ENCODE data around the gene THSD8. TPM values are rescaled to one million over a fixed set of nuclear protein-coding genes. Genes with fewer than 3 reads are reported as not detected.
A peak's percentile ranks its signal among the peaks of the same experiment; 100 is the strongest.

The THSD8 gene
- total and polyA plus RNA-seq, 5 donors = 2.2 to 3.6 (median 2.8) TPM

DNA sequence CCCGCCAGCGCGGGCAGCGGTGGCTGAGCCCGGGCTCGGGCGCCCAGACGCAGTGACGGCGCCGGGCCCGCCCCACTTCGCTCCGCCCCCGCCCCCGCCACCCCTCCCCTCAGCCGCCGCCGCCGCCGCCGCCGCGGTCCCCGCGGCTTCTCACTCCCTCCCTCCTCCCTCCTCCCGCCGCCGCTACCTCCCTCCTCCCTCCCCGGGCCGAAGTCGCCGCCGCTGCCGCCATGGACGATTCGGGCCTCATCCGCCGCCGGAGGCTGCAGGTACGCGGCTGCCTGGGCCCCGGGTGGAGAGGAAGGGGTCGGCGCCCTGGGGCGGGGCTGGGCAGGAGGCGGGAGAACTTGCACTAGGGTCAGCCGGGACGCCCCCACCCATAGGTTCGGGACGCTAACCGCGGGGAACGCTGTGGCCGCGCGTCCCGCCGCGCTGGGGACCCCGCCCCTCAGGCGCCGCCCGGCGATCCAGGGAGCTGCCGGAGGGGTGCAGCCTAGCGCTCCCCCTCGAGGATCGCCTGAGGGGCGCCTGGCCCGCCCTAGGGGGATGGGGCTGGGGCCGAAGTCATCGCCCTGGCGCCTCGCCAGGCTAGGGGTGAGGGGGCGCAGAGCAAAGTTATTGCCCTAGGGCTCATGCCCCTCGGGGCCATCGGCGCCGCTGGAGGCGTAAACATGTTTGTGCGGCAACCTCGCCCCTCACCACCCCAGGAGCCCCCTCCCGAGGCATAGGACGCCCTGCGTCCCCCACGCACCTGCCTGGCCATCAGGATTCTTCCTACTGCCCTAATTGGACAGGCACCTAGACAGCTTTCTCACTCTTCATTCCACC is 32.1 kb downstream of the THSD8 start:
- Histone ChIP-seq H3K9me3 (ENCODE audit: control insufficient read depth, low read length) (no peaks in the 10 kb centered on the region), H3K27ac (ENCODE audit: low read length) (no peak overlapping the region), H3K4me1 (ENCODE audit: control insufficient read depth, insufficient read depth, low read length) (peaks cover 2% of the 10 kb centered on the region), H3K27me3 (ENCODE audit: control insufficient read depth, insufficient read depth) (no peaks in the 10 kb centered on the region), H3K4me3 (ENCODE audit: low read length) (peak overlapping the region; percentile 57)
- ATAC-seq (peak; percentile 10 to 34), DNase-seq (peak; percentile 27 to 74 (median 53))
- intact Hi-C loops (cut with DNase I) = no loop called here
- 1% methylated on average over 72 of the region's 87 CpGs for WGBS

DNA sequence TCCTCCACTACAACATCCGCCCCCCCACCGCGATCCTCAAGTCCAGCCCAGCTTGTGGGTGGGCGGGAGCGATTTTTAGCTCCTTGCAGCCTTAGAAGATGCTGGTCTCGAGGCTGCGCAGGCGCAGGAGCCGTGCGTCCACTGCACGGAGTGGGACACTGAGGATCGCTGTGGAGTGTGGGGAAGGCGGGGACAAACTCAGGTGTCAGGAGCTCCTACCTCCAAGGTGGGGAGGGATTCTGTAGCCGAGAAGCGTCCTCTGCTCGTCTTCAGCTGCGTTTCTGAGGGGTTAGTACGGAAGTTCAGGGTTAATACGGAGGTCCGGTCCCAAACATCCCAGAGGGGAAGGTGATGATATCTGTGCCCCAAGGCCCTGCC is 32.7 kb downstream of the THSD8 start, which contains the start of gene RTBDN:
RTBDN (minus strand) TSS at position 14 of the 378 bp plus-strand sequence. CDS start 4,600 bp downstream, outside the sequence.
- Histone ChIP-seq H3K4me3 (ENCODE audit: low read length) (peak within 1 kb of the TSS; percentile 57), H3K27me3 (ENCODE audit: control insufficient read depth, insufficient read depth) (no peaks in the 10 kb centered on the region), H3K9me3 (ENCODE audit: control insufficient read depth, low read length) (no peaks in the 10 kb centered on the region), H3K4me1 (ENCODE audit: control insufficient read depth, insufficient read depth, low read length) (peaks cover 2% of the 10 kb centered on the region), H3K27ac (ENCODE audit: low read length) (no peak within 1 kb of the TSS)
- intact Hi-C loops (cut with DNase I) = no loop called here
- DNase-seq (no peak), ATAC-seq (no peak)
- 6% methylated on average over 20 of the region's 20 CpGs for WGBS

DNA sequence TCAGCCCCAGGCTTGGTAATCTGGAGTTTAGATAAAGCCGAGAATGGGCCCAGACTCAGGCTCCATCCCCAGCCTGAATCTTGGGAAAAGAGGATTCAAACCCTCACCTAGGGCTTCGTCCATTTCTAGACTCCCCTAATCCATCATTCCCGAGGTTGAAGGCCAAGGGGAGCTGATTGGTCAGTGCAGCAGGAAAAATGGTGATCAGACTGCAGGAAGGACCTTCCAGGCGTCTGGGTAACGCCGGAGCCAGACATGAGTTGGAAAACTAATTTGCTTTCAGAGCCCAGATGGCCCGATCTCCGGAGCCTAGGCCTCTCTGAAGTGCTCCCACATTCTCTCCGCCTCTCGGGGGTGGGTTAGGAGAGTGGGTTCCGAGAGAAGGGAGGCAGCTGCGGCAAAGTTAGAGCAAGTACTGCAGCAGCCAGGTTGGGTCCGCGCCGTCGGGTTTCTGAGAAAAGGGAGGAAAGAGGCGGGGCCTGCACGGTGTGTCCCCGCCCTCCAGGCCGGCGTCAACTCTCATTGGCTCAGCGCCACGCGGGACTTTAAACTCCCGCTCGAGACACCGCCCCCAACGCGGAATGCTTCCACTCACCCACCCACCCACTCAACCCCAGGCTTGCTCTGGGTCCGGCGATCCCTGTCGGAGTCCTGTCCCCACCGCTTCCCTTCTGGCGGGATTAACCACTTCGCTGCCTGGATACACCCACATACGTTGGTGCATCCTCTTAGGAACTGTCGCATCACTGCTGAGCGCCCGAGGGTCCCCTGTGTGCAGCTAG is 33.3 kb downstream of the THSD8 start:
- H3K4me3 ChIP-seq (ENCODE audit: low read length) = no peak overlapping the region
- intact Hi-C loops (cut with DNase I) = no loop called here
- DNase-seq (peak; percentile 31 to 70 (median 62)), ATAC-seq (no peak)
- H3K4me1 ChIP-seq (ENCODE audit: control insufficient read depth, insufficient read depth, low read length) = peaks cover 2% of the 10 kb centered on the region
- no peaks in the 10 kb centered on the region for H3K9me3 ChIP-seq (ENCODE audit: control insufficient read depth, low read length)
- H3K27ac ChIP-seq (ENCODE audit: low read length) = no peak overlapping the region
- H3K27me3 ChIP-seq (ENCODE audit: control insufficient read depth, insufficient read depth) = no peaks in the 10 kb centered on the region
- 7% methylated on average over 39 of the region's 39 CpGs for WGBS

DNA sequence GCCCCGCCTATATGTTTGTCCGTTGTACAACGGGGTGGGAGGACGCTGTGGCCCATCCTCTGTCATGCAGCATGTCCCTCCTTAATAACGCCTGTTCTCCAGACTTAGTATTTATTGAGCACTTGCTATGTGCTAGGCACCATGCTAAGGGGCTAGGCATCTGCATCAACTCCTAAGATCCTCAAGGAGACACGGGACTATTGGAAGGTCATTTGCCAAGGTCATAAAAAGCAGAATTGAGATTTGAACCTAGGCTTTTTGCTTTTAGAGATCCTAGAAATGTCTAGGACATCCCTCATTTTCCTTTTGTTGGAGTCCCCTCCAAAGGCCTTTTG is 34.6 kb downstream of the THSD8 start:
- H3K4me3 ChIP-seq (ENCODE audit: low read length) = no peak overlapping the region
- H3K9me3 ChIP-seq (ENCODE audit: control insufficient read depth, low read length) = no peaks in the 10 kb centered on the region
- no peak overlapping the region for H3K27ac ChIP-seq (ENCODE audit: low read length)
- intact Hi-C loops (cut with DNase I) = no loop called here
- DNase-seq (no peak), ATAC-seq (no peak)
- 7% methylated on average over 6 of the region's 6 CpGs for WGBS
- H3K27me3 ChIP-seq (ENCODE audit: control insufficient read depth, insufficient read depth) = no peaks in the 10 kb centered on the region
- H3K4me1 ChIP-seq (ENCODE audit: control insufficient read depth, insufficient read depth, low read length) = peaks cover 2% of the 10 kb centered on the region

DNA sequence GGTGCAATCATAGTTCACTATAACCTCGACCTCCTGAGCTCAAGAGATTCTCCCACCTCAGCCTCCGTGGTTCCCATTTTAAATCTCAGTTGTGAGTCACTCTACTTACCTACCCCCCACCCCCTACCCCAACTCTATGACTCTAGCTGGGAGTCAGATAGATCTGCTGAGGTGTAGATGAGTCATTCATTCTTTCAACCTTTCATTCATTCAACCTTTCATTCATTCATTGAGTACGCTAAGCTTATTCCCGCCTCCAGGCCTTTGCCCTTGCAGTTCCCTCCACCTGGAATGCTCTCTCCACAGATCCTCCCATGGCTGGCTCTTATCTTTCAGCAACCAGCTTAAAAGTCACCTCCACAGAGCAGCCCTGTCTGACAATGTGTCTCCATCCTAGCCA is 35.4 kb downstream of the THSD8 start:
- no peak for ATAC-seq
- H3K27me3 ChIP-seq (ENCODE audit: control insufficient read depth, insufficient read depth) = no peaks in the 10 kb centered on the region
- intact Hi-C loops (cut with DNase I) = no loop called here
- H3K4me3 ChIP-seq (ENCODE audit: low read length) = no peak overlapping the region
- peaks cover 2% of the 10 kb centered on the region for H3K4me1 ChIP-seq (ENCODE audit: control insufficient read depth, insufficient read depth, low read length)
- 84% methylated on average over 4 of the region's 4 CpGs for WGBS
- DNase-seq = no peak
- H3K9me3 ChIP-seq (ENCODE audit: control insufficient read depth, low read length) = no peaks in the 10 kb centered on the region
- no peak overlapping the region for H3K27ac ChIP-seq (ENCODE audit: low read length)

DNA sequence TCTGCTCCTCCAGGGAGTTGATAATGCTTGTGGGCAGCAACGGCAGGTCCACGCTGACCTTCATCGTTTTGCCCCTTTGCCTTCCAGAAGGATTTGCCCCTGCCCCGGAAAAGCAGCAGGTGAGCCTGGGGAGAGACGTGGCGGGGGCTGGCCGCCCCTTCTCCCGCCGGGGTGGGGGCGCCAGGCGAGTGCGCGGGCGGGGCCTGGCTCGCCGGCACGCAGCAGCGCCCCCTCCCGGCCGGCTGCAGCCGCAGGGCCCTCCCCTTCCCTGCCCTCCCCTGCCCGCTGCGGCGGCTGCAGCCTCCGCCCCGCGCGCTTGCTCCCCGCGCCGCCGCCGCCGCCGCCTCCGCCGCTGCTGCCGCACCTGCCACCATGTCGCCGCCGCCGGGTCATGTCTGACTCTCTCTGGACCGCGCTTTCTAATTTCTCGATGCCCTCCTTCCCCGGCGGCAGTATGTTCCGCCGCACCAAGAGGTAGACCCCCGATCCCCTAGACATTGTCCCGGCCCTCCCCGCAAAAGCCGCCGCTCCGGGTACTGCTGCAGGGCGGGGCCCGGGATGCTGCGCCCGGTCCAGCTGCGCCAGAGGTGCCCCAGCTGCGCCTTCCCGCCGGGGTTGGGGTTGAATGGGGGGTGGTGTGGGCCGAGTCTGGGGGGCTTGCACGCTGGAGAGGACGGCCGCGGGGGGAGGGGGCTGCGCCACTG is 36.5 kb downstream of the THSD8 start, which contains the start of gene MAST1:
MAST1 (plus strand) TSS at position 334 of the 704 bp plus-strand sequence; CDS start at position 392, 58 bp downstream.
- DNase-seq (peak; percentile 18 to 68 (median 62)), ATAC-seq (peak; percentile 44 to 47)
- H3K9me3 ChIP-seq (ENCODE audit: control insufficient read depth, low read length) = no peaks in the 10 kb centered on the region
- WGBS = 1% methylated on average over 67 of the region's 69 CpGs
- H3K27me3 ChIP-seq (ENCODE audit: control insufficient read depth, insufficient read depth) = no peaks in the 10 kb centered on the region
- H3K27ac ChIP-seq (ENCODE audit: low read length) = no peak within 1 kb of the TSS
- intact Hi-C loops (cut with DNase I) = no loop called here
- peaks cover 2% of the 10 kb centered on the region for H3K4me1 ChIP-seq (ENCODE audit: control insufficient read depth, insufficient read depth, low read length)
- peak within 1 kb of the TSS; percentile 38 for H3K4me3 ChIP-seq (ENCODE audit: low read length)

DNA sequence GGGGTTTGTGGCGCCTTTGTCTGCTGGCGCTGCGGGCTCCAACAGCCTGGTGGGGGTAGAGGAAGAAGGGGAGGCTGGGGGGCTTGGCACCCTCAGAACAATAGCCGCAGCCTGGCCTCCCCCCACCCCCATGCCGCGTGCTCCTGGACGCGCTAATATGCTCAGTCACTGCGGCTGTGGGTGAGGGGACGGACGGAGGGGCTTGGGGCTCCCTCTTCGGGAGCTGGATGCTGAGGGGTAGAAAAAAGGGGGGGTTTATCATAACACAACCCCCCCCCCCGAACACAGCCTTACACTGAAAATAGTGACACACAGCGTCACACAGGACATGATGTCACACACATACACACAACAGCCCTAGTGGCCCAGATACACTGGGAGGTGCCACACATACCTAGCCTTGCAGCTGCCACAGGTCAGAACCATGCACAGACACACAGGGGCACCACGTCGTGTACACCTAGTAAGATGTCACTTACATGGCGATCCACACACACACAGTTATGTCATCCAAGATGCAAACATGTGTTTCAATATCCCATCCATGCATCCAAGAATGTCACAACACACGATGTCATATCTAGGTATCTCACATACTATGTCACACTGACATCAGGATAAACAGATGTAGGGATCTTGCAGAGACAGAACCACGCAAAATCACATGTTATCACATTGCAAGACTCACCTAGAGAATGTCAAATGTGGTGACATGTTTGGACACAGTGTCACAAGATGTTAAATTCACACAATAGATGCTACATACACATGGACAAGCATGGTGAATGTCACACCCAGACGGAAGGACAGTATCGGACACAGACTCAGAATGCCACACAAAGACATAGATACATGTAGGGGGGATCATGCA is 37.3 kb downstream of the THSD8 start:
- intact Hi-C loops (cut with DNase I) = no loop called here
- Histone ChIP-seq H3K4me1 (ENCODE audit: control insufficient read depth, insufficient read depth, low read length) (peaks cover 2% of the 10 kb centered on the region), H3K27me3 (ENCODE audit: control insufficient read depth, insufficient read depth) (no peaks in the 10 kb centered on the region), H3K9me3 (ENCODE audit: control insufficient read depth, low read length) (no peaks in the 10 kb centered on the region), H3K4me3 (ENCODE audit: low read length) (peak overlapping the region; percentile 38), H3K27ac (ENCODE audit: low read length) (no peak overlapping the region)
- 20% methylated on average over 21 of the region's 21 CpGs for WGBS
- DNase-seq (no peak), ATAC-seq (no peak)

DNA sequence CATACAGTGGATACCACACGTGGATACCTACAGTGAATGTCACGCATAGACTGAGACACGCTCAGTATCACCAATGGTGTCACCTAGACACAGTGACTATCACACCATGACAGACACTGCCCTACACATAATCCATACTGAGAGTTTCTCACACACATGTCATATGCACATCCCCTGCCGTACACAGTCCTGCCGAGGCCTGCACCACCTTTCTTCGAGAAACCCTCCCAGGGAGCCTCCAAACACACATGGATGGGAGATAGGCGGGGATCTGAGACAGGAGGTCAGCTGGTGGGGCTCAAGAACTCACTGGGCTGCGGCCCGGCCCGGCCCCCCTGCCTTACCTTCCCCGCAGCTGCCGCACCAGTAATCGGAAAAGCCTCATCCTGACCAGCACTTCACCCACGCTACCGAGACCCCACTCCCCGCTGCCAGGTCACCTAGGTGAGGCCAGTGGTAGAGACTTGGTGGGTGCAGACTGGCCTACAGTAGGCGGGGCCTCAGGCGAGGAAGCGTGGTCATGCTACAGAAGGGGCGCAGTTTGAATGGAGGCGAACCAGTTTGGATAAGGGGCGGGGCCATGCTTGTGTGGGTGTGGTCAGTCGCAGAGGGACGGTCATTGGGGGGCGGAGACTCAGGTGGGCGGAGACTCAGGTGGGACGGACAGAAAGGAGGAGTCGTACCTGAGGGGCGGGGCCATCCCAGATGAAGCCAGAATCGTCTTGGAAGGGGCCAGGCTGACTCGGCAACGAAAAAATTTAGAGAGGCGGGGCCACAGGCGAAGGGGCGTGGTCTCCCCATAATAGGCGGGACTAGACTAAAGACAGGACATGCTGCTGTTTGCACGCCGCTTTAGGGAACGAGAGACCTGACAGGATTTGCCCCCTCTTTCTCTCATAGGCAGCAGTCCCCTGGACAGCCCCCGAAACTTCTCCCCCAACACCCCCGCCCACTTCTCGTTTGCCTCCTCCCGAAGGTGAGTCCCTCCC is 38.5 kb downstream of the THSD8 start:
- no peaks in the 10 kb centered on the region for H3K9me3 ChIP-seq (ENCODE audit: control insufficient read depth, low read length)
- intact Hi-C loops (cut with DNase I) = loop anchor here in 1 of 4 donors (10.0 kb wide), 1 partner anchor 166 kb away; no protein-coding TSS in a partner anchor
- DNase-seq = peak; percentile 52 to 78 (median 67)
- H3K4me1 ChIP-seq (ENCODE audit: control insufficient read depth, insufficient read depth, low read length) = peaks cover 2% of the 10 kb centered on the region
- no peak overlapping the region for H3K27ac ChIP-seq (ENCODE audit: low read length)
- 23% methylated on average over 43 of the region's 43 CpGs for WGBS
- no peaks in the 10 kb centered on the region for H3K27me3 ChIP-seq (ENCODE audit: control insufficient read depth, insufficient read depth)
- no peak overlapping the region for H3K4me3 ChIP-seq (ENCODE audit: low read length)
- peak; percentile 45 to 55 for ATAC-seq

DNA sequence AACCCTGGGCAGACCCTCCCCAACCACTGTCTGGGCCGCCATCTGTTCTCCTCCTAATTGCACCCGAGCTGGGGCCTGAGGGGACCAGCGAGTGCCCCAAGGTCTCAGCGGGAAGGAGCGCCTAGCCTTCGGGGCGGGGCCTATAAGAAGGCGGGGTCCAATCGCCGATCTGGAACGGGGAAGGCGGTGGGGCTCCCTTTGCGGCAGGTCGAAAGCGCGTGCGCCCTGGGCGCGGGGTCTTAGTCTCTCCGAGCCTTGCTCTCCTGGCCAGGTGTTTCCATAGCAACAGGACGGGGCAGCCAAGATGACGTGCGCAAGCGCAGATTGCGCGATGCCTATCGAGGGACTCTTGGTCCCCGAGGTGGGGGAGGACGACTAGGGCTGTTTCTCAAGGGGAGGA is 39.2 kb downstream of the THSD8 start:
- intact Hi-C loops (cut with DNase I) = loop anchor here in 1 of 4 donors (10.0 kb wide), 1 partner anchor 166 kb away; no protein-coding TSS in a partner anchor
- 2% methylated on average over 29 of the region's 29 CpGs for WGBS

More for the DNA sequence above, 39.2 kb downstream of the THSD8 start:
- no peak overlapping the region for H3K4me3 ChIP-seq (ENCODE audit: low read length)
- H3K9me3 ChIP-seq (ENCODE audit: control insufficient read depth, low read length) = no peaks in the 10 kb centered on the region
- no peak overlapping the region for H3K27ac ChIP-seq (ENCODE audit: low read length)
- peaks cover 2% of the 10 kb centered on the region for H3K4me1 ChIP-seq (ENCODE audit: control insufficient read depth, insufficient read depth, low read length)
- peak in 2 of 3 donors; percentile 54 to 64 for DNase-seq
- H3K27me3 ChIP-seq (ENCODE audit: control insufficient read depth, insufficient read depth) = no peaks in the 10 kb centered on the region
- peak; percentile 5 to 9 for ATAC-seq

Measured in right cardiac atrium (tissue), 5 donors.